H1 (cell line): Measurements from ENCODE around the gene AP3D1. TPM values are rescaled to one million over a fixed set of nuclear protein-coding genes. Genes with fewer than 3 reads are reported as not detected.

Source experiments
- BACH1 ChIP-seq: IDR thresholded peaks from 2 replicates; pipeline ENCODE4 v1.6.1; 2012; ENCODE audit warnings: low read length, improper control_type of control experiment
- CTBP2 ChIP-seq: IDR thresholded peaks from 2 replicates; pipeline ENCODE4 v1.7.0; 2011; ENCODE audit warnings: borderline replicate concordance, mild to moderate bottlenecking, moderate library complexity, mixed read lengths, low read length; ENCODE audit not compliant: insufficient read depth, insufficient read length
- JUN ChIP-seq: IDR thresholded peaks from 2 replicates; pipeline ENCODE4 v1.6.1; 2011; ENCODE audit warnings: low read depth, mild to moderate bottlenecking, improper control_type of control experiment, low read length
- KDM4A ChIP-seq: IDR thresholded peaks from one replicate; pipeline ENCODE4 v1.7.1; 2012; ENCODE audit warnings: low read depth, mild to moderate bottlenecking, moderate library complexity, low read length, inconsistent platforms; ENCODE audit not compliant: severe bottlenecking
- RAD21 ChIP-seq, 2 experiments: IDR thresholded peaks in 1 of 2; conservative IDR thresholded peaks in 1 of 2; 2 replicates each; pipeline ENCODE4 v1.6.1; 2011; ENCODE audit warnings: low read depth in 2 of 2, low read length in 2 of 2, improper control_type of control experiment in 1 of 2, inconsistent platforms in 1 of 2, mild to moderate bottlenecking in 1 of 2, moderate library complexity in 1 of 2
- SIRT6 ChIP-seq: IDR thresholded peaks from one replicate; pipeline ENCODE4 v1.7.1; 2012; ENCODE audit warnings: low read length, inconsistent platforms
- YY1 ChIP-seq: IDR thresholded peaks from 2 replicates; pipeline ENCODE4 v1.6.1; 2011; ENCODE audit warnings: low read depth, mild to moderate bottlenecking, low read length
- polyA plus RNA-seq, 7 experiments: library from polyadenylated mRNA; depleted of rRNA in 3 of 7; stranded (reverse) in 5 of 7; unstranded in 2 of 7; fragments of >200 nt in 5 of 7; fragments of 200-250 nt in 2 of 7; gene quantifications; 1 replicate in 5 of 7; 2 replicates in 1 of 7; 4 replicates in 1 of 7; pipeline versions ENCODE4 v1.2.1 to v1.2.3, GENCODE V29; 2011 to 2013; ENCODE audit warnings: missing spikeins in 2 of 7, mixed read lengths in 2 of 7
- total RNA-seq: library from RNA; stranded (reverse); fragmentation: NEBNext Ultra II Directional; extraction: Animal tissue kit (Norgen Biotek cat#: 25700); gene quantifications from 2 replicates; pipeline ENCODE4 v1.2.1, GENCODE V29; 2021
- TF ChIP-seq, protein P1 (sequence below): IDR thresholded peaks from 2 replicates; pipeline ENCODE4 v1.6.1; 2012; ENCODE audit warnings: low read length, inconsistent platforms

Gene AP3D1
- total and polyA plus RNA-seq, 2 of the 8 experiments (the other 6 are each of a cell fraction or from before 2014, with no cell fraction given): 161 to 174 TPM

DNA sequence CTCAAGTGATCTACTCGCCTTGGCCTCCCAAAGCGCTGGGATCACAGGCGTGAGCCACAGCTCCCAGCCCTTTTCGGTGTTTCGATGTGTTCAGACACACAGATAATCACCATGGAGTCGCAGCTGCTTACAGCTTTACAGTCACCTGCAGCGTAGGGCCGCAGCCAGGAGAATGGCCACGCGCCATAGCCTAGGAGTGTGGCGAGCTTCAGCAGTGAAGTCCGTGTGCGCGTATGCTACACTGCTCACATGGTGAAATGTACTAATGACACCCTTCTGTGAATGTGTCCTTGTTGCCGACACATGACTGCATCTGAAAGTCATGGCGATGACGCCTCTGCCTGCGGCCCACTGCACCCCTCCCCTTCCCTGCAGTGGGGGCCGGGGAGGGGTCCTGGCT is 23.6 kb downstream of the AP3D1 start (continued):
- TF ChIP-seq, protein P1, sequence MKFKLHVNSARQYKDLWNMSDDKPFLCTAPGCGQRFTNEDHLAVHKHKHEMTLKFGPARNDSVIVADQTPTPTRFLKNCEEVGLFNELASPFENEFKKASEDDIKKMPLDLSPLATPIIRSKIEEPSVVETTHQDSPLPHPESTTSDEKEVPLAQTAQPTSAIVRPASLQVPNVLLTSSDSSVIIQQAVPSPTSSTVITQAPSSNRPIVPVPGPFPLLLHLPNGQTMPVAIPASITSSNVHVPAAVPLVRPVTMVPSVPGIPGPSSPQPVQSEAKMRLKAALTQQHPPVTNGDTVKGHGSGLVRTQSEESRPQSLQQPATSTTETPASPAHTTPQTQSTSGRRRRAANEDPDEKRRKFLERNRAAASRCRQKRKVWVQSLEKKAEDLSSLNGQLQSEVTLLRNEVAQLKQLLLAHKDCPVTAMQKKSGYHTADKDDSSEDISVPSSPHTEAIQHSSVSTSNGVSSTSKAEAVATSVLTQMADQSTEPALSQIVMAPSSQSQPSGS: no peak
- no peak for TF ChIP-seq BACH1
- TF ChIP-seq CTBP2: no peak
- no peak for TF ChIP-seq YY1
- no peak for TF ChIP-seq JUN
- TF ChIP-seq SIRT6: no peak
- TF ChIP-seq RAD21 (IDR thresholded peaks at IDR 0.05 in 1 of 2, conservative IDR thresholded peaks at IDR 0.05 in 1 of 2; ENCODE audit: low read depth in 2 of 2, low read length in 2 of 2): no peak
- TF ChIP-seq KDM4A: no peak
